GM12878 (cell line): Measurements from ENCODE around the gene CDC7. TPM values are rescaled to one million over a fixed set of nuclear protein-coding genes. Genes with fewer than 3 reads are reported as not detected.

ENCODE experiments used
- ATAC-seq: fragments of 200-7000 bp; cut with Tn5 transposase; 3 replicates; pipeline ENCODE4 v1.9.1; 2020; ENCODE audit warnings: mild to moderate bottlenecking, moderate library complexity
- BruUV-seq: library from RNA; stranded (reverse); fragments of 400-500 nt; replicated peaks from 2 replicates; lab custom pipeline; 2021; lab: Mats Ljungman, UMichigan
- CTCF ChIA-PET: fragments of 300-600 bp; sonication (Branson Sonifier 250); formaldehyde crosslinking; extraction: SDS; loops from one replicate; lab custom pipeline; 2021; ENCODE audit warnings: inconsistent platforms; lab: Yijun Ruan, JAX
- POLR2A ChIA-PET: fragments of 350-600 bp; formaldehyde crosslinking; extraction: SDS; loops from one replicate; lab custom pipeline; 2021; ENCODE audit warnings: inconsistent platforms; lab: Charles Lee
- RAD21 ChIA-PET: fragments of 300-600 bp; sonication (Branson Sonifier 250); formaldehyde crosslinking; loops from one replicate; lab custom pipeline; 2023; ENCODE audit warnings: antibody characterized with exemption; ENCODE audit not compliant: unreplicated experiment; lab: Charles Lee
- SMC1A ChIA-PET: fragments of 300-600 bp; sonication (Branson Sonifier 250); formaldehyde crosslinking; loops from one replicate; lab custom pipeline; 2023; ENCODE audit not compliant: unreplicated experiment, uncharacterized antibody; lab: Charles Lee
- DNase-seq: peaks from one replicate; pipeline ENCODE4 v3.0.0-alpha.2; 2011; ENCODE audit warnings: low read depth, low spot score
- FAIRE-seq: peaks from 3 replicates; lab custom pipeline; 2011; peaks lifted over from hg19 to GRCh38; lab: Jason Lieb, UNC
- H2AFZ ChIP-seq: 2 replicates; pipeline ENCODE4 v1.6.0; 2011; ENCODE audit warnings: low read depth, low read length, control low read depth; ENCODE audit not compliant: control insufficient read depth
- H3K27ac ChIP-seq: 2 replicates; pipeline ENCODE4 v1.5.1; 2011; ENCODE audit warnings: control low read depth; ENCODE audit not compliant: control insufficient read depth, insufficient read depth
- H3K27me3 ChIP-seq, 2 experiments: replicated peaks in 1 of 2; 2 replicates each; pipeline versions ENCODE4 v1.6.0 to v1.6.1; 2011; ENCODE audit warnings: low read length in 1 of 2; ENCODE audit not compliant: control insufficient read depth in 2 of 2, insufficient read depth in 2 of 2
- H3K36me3 ChIP-seq, 2 experiments: 2 replicates each; pipeline ENCODE4 v1.5.1; 2011; ENCODE audit warnings: low read length in 1 of 2; ENCODE audit not compliant: control insufficient read depth in 2 of 2, insufficient read depth in 2 of 2
- H3K4me1 ChIP-seq: 2 replicates; pipeline ENCODE4 v1.6.1; 2011; ENCODE audit warnings: mild to moderate bottlenecking, low read length, moderate library complexity, mixed read lengths; ENCODE audit not compliant: control insufficient read depth, insufficient read depth
- H3K4me2 ChIP-seq: 2 replicates; pipeline ENCODE4 v1.6.0; 2011; ENCODE audit warnings: control low read depth; ENCODE audit not compliant: control insufficient read depth, insufficient read depth
- H3K4me3 ChIP-seq: fragments of 200-600 bp; sonication (generic); 2 replicates; pipeline ENCODE4 v1.5.1; 2016
- H3K79me2 ChIP-seq: 2 replicates; pipeline ENCODE4 v1.6.0; 2011; ENCODE audit warnings: low read length; ENCODE audit not compliant: control insufficient read depth, insufficient read depth
- H3K9ac ChIP-seq: 2 replicates; pipeline ENCODE4 v1.8.0; 2011; ENCODE audit warnings: low read length, control low read depth, mixed read lengths; ENCODE audit not compliant: control insufficient read depth, insufficient read depth
- H3K9me3 ChIP-seq: replicated peaks from 3 replicates; pipeline ENCODE4 v1.5.1; 2011; ENCODE audit warnings: mild to moderate bottlenecking, low read length; ENCODE audit not compliant: control insufficient read depth, insufficient read depth
- H4K20me1 ChIP-seq: 2 replicates; pipeline ENCODE4 v1.6.0; 2011; ENCODE audit not compliant: control insufficient read depth, insufficient read depth
- ATF7 ChIP-seq: fragments of 450-650 bp; IDR thresholded peaks from 2 replicates; pipeline ENCODE4 v1.6.1; 2016; ENCODE audit warnings: low read depth, mild to moderate bottlenecking
- ETV6 ChIP-seq, 2 experiments: fragments of 450-650 bp in 1 of 2; IDR thresholded peaks in 1 of 2; conservative IDR thresholded peaks in 1 of 2; 2 replicates each; pipeline ENCODE4 v1.6.1; 2014; ENCODE audit warnings: antibody characterized with exemption in 1 of 2, borderline replicate concordance in 1 of 2, low read depth in 1 of 2, mild to moderate bottlenecking in 1 of 2, moderate library complexity in 1 of 2
- GABPA ChIP-seq: IDR thresholded peaks from 2 replicates; pipeline ENCODE4 v1.6.1; 2014; ENCODE audit warnings: antibody characterized with exemption, low read depth, mild to moderate bottlenecking, inconsistent platforms
- IRF5 ChIP-seq: fragments of 450-650 bp; IDR thresholded peaks from 2 replicates; pipeline ENCODE4 v1.6.1; 2017; ENCODE audit warnings: borderline replicate concordance
- MEF2B ChIP-seq: fragments of 450-650 bp; IDR thresholded peaks from 2 replicates; pipeline ENCODE4 v1.6.1; 2018; ENCODE audit warnings: mild to moderate bottlenecking, moderate library complexity; ENCODE audit not compliant: partially characterized antibody, poor library complexity, severe bottlenecking
- NFIC ChIP-seq: IDR thresholded peaks from 2 replicates; pipeline ENCODE4 v1.6.1; 2012; ENCODE audit warnings: low read depth, mild to moderate bottlenecking, inconsistent platforms, low read length, moderate library complexity
- NFYA ChIP-seq: IDR thresholded peaks from 2 replicates; pipeline ENCODE4 v1.6.1; 2011; ENCODE audit warnings: low read depth, mild to moderate bottlenecking, low read length, improper control_type of control experiment, borderline replicate concordance
- TCF3 ChIP-seq: IDR thresholded peaks from 2 replicates; pipeline ENCODE4 v1.6.1; 2012; ENCODE audit warnings: low read depth, mild to moderate bottlenecking, low read length, borderline replicate concordance; ENCODE audit not compliant: insufficient read depth
- ZNF622 ChIP-seq: fragments of 450-650 bp; IDR thresholded peaks from 2 replicates; pipeline ENCODE4 v1.6.1; 2017; ENCODE audit warnings: mild to moderate bottlenecking, inconsistent platforms
- WGBS: methylation state at CpG from one replicate; pipeline ENCODE4 v1.1.6; 2016; ENCODE audit warnings: low lambda C conversion rate; ENCODE audit not compliant: insufficient replicate concordance, insufficient coverage; ENCODE audit errors: missing lambda C conversion rate; 5-methylcytosine and 5-hydroxymethylcytosine counted together
- in situ Hi-C: fragments of 300-500 bp; cut with MboI; formaldehyde crosslinking; loops from 9 replicates; pipeline ENCODE4 v1.14.3; 2018; ENCODE audit warnings: mixed read lengths
- intact Hi-C: fragments of 100-400 bp; cut with micrococcal nuclease; formaldehyde crosslinking; loops from one replicate; pipeline ENCODE4 v1.14.2; 2022; ENCODE audit not compliant: unreplicated experiment
- polyA plus RNA-seq, 11 experiments: library from polyadenylated mRNA; depleted of rRNA in 4 of 11; unstranded in 6 of 11; stranded (reverse) in 5 of 11; fragments of >200 nt; fragmentation: Nextera tagmentation in 4 of 11; fragmentation: Illumina TruSeq in 1 of 11; extraction: Ambion mirVana in 4 of 11; extraction: Trizol in 1 of 11; gene quantifications; 1 replicate in 1 of 11; 2 replicates in 10 of 11; pipeline versions ENCODE4 v1.2.1 to v1.2.3, GENCODE V29; 2011 to 2016; ENCODE audit warnings: inconsistent platforms in 2 of 11, missing spikeins in 2 of 11, low read depth in 1 of 11
- total RNA-seq, 4 experiments: library from RNA; depleted of rRNA in 3 of 4; stranded (reverse); fragments of >200 nt in 3 of 4; fragmentation: Illumina TruSeq in 1 of 4; extraction: Trizol in 1 of 4; gene quantifications; 2 replicates each; pipeline versions ENCODE4 v1.2.1 to v1.2.3, GENCODE V29; 2013 to 2021

Gene CDC7
- total and polyA plus RNA-seq, 10 of the 15 experiments (the other 5 are each of a cell fraction or from before 2014, with no cell fraction given) = 14.9 to 37.8 (median 26.0) TPM

- no peak overlapping the region for H3K4me3 ChIP-seq
- POLR2A ChIA-PET = no interaction called here
- no peak overlapping the region for H3K4me2 ChIP-seq
- H4K20me1 ChIP-seq = no peaks in the 10 kb centered on the region
- no peak overlapping the region for H3K27ac ChIP-seq
- H3K4me1 ChIP-seq = peaks cover 5% of the 10 kb centered on the region
- RAD21 ChIA-PET = interaction anchor here (1.1 kb wide), 1 partner anchor 327 kb away, joined by 4 read pairs; no protein-coding TSS in a partner anchor
- FAIRE-seq = no peak
- peak; percentile 48 for ATAC-seq
- DNase-seq = no peak
- CTCF ChIA-PET = no interaction called here
- no peak overlapping the region for H3K9ac ChIP-seq
- WGBS = 70% methylated on average over 2 of the region's 2 CpGs
- H3K27me3 ChIP-seq = no peaks in the 10 kb centered on the region
- BruUV-seq = no TSS peak
- no peaks in the 10 kb centered on the region; the same call in 2 of the 3 replicates for H3K9me3 ChIP-seq
- H2AFZ ChIP-seq = no peak overlapping the region
- in situ Hi-C loops (no loop called here), intact Hi-C loops (no loop called here)
- no peaks in the 10 kb centered on the region for H3K36me3 ChIP-seq
- H3K79me2 ChIP-seq = no peaks in the 10 kb centered on the region
- TF ChIP-seq TCF3 = no peak
- TF ChIP-seq NFIC = no peak
- TF ChIP-seq GABPA = no peak
- no peak for TF ChIP-seq IRF5
- no peak for TF ChIP-seq NFYA
- TF ChIP-seq ETV6 (conservative IDR thresholded peaks at IDR 0.05 in 1 of 2, IDR thresholded peaks at IDR 0.05 in 1 of 2; ENCODE audit: borderline replicate concordance in 1 of 2, low read depth in 1 of 2) = no peak
- no peak for TF ChIP-seq MEF2B
- TF ChIP-seq ATF7 = no peak
- TF ChIP-seq ZNF622 = no peak
- SMC1A ChIA-PET = no interaction called here
These were observed 55.9 kb downstream of the CDC7 start for GRCh38 chr1:91556556-91556955.
